IPS DF 6.9 (cell line): ENCODE data around the gene OR7A10.

ENCODE experiments used
- DNase-seq: peaks from one replicate; pipeline ENCODE4 v3.0.0-alpha.2; 2013; ENCODE audit warnings: low read depth, low spot score
- H3K27ac ChIP-seq: one replicate; pipeline ENCODE4 v1.5.1; 2013; ENCODE audit warnings: low read length, control low read depth
- H3K27me3 ChIP-seq: 2 replicates; pipeline ENCODE4 v1.6.1; 2013; ENCODE audit warnings: mild to moderate bottlenecking, low read length; ENCODE audit not compliant: control insufficient read depth, insufficient read depth
- H3K36me3 ChIP-seq: 2 replicates; pipeline ENCODE4 v1.6.1; 2013; ENCODE audit warnings: low read length; ENCODE audit not compliant: control insufficient read depth, insufficient read depth
- H3K4me1 ChIP-seq: 2 replicates; pipeline ENCODE4 v1.6.1; 2013; ENCODE audit warnings: low read length; ENCODE audit not compliant: control insufficient read depth, insufficient read depth
- H3K4me3 ChIP-seq: 2 replicates; pipeline ENCODE4 v1.5.1; 2013; ENCODE audit warnings: mild to moderate bottlenecking, low read length
- H3K9me3 ChIP-seq: 2 replicates; pipeline ENCODE4 v1.6.1; 2013; ENCODE audit warnings: low read length, inconsistent platforms; ENCODE audit not compliant: control insufficient read depth, insufficient read depth
- WGBS: extraction: QIAGEN DNeasy Blood & Tissue Kit; methylation state at CpG from one replicate; pipeline ENCODE4 v1.1.7; 2013; ENCODE audit warnings: mixed read lengths, missing lambda C conversion rate; ENCODE audit not compliant: insufficient read length, insufficient coverage; 5-methylcytosine and 5-hydroxymethylcytosine counted together

OR7A10 gene

GRCh38 chr19:14835011-14835410 lies 13.7 kb downstream of the OR7A10 start, which contains the start of the genes OR7A5 and OR7C1:
Gene OR7A5 (minus strand): TSS chr19:14835185. CDS start chr19:14828241, 6,944 bp downstream.
Gene OR7C1 (minus strand): TSS chr19:14835185. CDS start chr19:14800136, 35,049 bp downstream.
- no CpG with 5 or more reads among the region's 1 CpG for WGBS

GRCh38 chr19:14830702-14831101 lies 18.0 kb downstream of the OR7A10 start:
- Histone ChIP-seq H3K27me3 (no peaks in the 10 kb centered on the region), H3K36me3 (no peaks in the 10 kb centered on the region), H3K4me1 (no peaks in the 10 kb centered on the region), H3K4me3 (no peak overlapping the region), H3K27ac (no peak overlapping the region), H3K9me3 (no peaks in the 10 kb centered on the region)
- no peak for DNase-seq
- WGBS: no CpG with 5 or more reads among the region's 4 CpGs

More at GRCh38 chr19:14835011-14835410, 13.7 kb downstream of the OR7A10 start, which contains the start of the genes OR7A5 and OR7C1:
- Histone ChIP-seq H3K27me3 (no peaks in the 10 kb centered on the region), H3K4me1 (no peaks in the 10 kb centered on the region), H3K9me3 (no peaks in the 10 kb centered on the region), H3K4me3 (no peak within 1 kb of the TSS), H3K36me3 (no peaks in the 10 kb centered on the region), H3K27ac (no peak within 1 kb of the TSS)
- peak; percentile 5 for DNase-seq

GRCh38 chr19:14826006-14826405 lies 22.7 kb downstream of the OR7A10 start:
- Histone ChIP-seq H3K27ac (no peak overlapping the region), H3K36me3 (no peaks in the 10 kb centered on the region), H3K4me1 (no peaks in the 10 kb centered on the region), H3K4me3 (no peak overlapping the region), H3K9me3 (no peaks in the 10 kb centered on the region), H3K27me3 (no peaks in the 10 kb centered on the region)
- DNase-seq: no peak
- 100% methylated on average over 1 of the region's 2 CpGs for WGBS

GRCh38 chr19:14821937-14822336 lies 26.8 kb downstream of the OR7A10 start:
- no CpG with 5 or more reads among the region's 6 CpGs for WGBS
- no peaks in the 10 kb centered on the region for H3K36me3 ChIP-seq
- H3K4me1 ChIP-seq: no peaks in the 10 kb centered on the region
- no peak for DNase-seq
- H3K27ac ChIP-seq: no peak overlapping the region
- no peaks in the 10 kb centered on the region for H3K9me3 ChIP-seq
- H3K27me3 ChIP-seq: no peaks in the 10 kb centered on the region
- H3K4me3 ChIP-seq: no peak overlapping the region

GRCh38 chr19:14818588-14818987 lies 30.1 kb downstream of the OR7A10 start:
- WGBS: 100% methylated on average over 1 of the region's 8 CpGs
- H3K9me3 ChIP-seq: no peaks in the 10 kb centered on the region
- H3K36me3 ChIP-seq: no peaks in the 10 kb centered on the region
- H3K4me1 ChIP-seq: no peaks in the 10 kb centered on the region
- no peak overlapping the region for H3K27ac ChIP-seq
- DNase-seq: no peak
- H3K4me3 ChIP-seq: no peak overlapping the region
- H3K27me3 ChIP-seq: no peaks in the 10 kb centered on the region

GRCh38 chr19:14817052-14817451 lies 31.7 kb downstream of the OR7A10 start:
- no peak for DNase-seq
- Histone ChIP-seq H3K36me3 (no peaks in the 10 kb centered on the region), H3K4me1 (no peaks in the 10 kb centered on the region), H3K4me3 (no peak overlapping the region), H3K9me3 (no peaks in the 10 kb centered on the region), H3K27ac (no peak overlapping the region), H3K27me3 (no peaks in the 10 kb centered on the region)
- no CpG with 5 or more reads among the region's 3 CpGs for WGBS

- no peaks in the 10 kb centered on the region for H3K27me3 ChIP-seq
- no CpG with 5 or more reads among the region's 2 CpGs for WGBS
- H3K9me3 ChIP-seq: no peaks in the 10 kb centered on the region
- no peak overlapping the region for H3K4me3 ChIP-seq
- H3K4me1 ChIP-seq: no peaks in the 10 kb centered on the region
- no peak overlapping the region for H3K27ac ChIP-seq
- no peaks in the 10 kb centered on the region for H3K36me3 ChIP-seq
- no peak for DNase-seq
These were observed 33.6 kb downstream of the OR7A10 start for GRCh38 chr19:14814982-14815652.

- H3K27ac ChIP-seq: no peak overlapping the region
- no peaks in the 10 kb centered on the region for H3K36me3 ChIP-seq
- WGBS: no CpG with 5 or more reads among the region's 9 CpGs
- no peaks in the 10 kb centered on the region for H3K27me3 ChIP-seq
- no peak overlapping the region for H3K4me3 ChIP-seq
- no peaks in the 10 kb centered on the region for H3K9me3 ChIP-seq
- DNase-seq: no peak
- no peaks in the 10 kb centered on the region for H3K4me1 ChIP-seq
These were observed 39.3 kb downstream of the OR7A10 start for GRCh38 chr19:14809272-14810057.

- Histone ChIP-seq H3K27ac (no peak overlapping the region), H3K36me3 (no peaks in the 10 kb centered on the region), H3K27me3 (no peaks in the 10 kb centered on the region), H3K9me3 (no peaks in the 10 kb centered on the region), H3K4me1 (no peaks in the 10 kb centered on the region), H3K4me3 (no peak overlapping the region)
- no peak for DNase-seq
- WGBS: no CpG with 5 or more reads among the region's 3 CpGs
These were observed 44.0 kb downstream of the OR7A10 start for GRCh38 chr19:14804765-14805164.

GRCh38 chr19:14798760-14799159 lies 50.0 kb downstream of the OR7A10 start:
- Histone ChIP-seq H3K4me3 (no peak overlapping the region), H3K36me3 (no peaks in the 10 kb centered on the region), H3K27ac (no peak overlapping the region), H3K27me3 (no peaks in the 10 kb centered on the region), H3K9me3 (no peaks in the 10 kb centered on the region), H3K4me1 (no peaks in the 10 kb centered on the region)
- no peak for DNase-seq
- WGBS: no CpG with 5 or more reads among the region's 5 CpGs
